ENCODE data around the gene GRB10.
"Not testable (repeated sequence)": the region's sequence is repeated elsewhere in the genome, so short reads cannot be mapped to it uniquely, and the experiment has no call there.

The GRB10 gene

DNA sequence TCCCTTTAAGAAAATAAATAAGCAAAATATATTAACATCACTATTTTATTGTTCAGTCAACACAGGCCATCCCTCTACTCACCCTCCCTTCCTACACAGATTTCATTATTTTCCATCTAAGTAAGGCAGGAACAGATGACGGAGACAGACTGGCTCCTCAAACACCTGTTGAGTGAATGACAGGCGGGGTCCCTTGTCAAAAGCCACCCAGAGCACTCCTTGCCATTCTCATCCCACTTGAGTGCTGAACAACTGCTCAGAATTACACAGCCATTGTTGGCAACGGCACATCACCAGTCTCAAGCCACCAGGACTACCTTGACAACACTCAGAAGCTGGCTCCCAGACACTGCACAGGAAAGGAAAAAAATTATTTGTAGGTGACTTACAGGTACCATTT, 3.3 kb downstream of the GRB10 start:
- DNase-seq (ENCODE audit: low read depth in 2 of 2): no peak

DNA sequence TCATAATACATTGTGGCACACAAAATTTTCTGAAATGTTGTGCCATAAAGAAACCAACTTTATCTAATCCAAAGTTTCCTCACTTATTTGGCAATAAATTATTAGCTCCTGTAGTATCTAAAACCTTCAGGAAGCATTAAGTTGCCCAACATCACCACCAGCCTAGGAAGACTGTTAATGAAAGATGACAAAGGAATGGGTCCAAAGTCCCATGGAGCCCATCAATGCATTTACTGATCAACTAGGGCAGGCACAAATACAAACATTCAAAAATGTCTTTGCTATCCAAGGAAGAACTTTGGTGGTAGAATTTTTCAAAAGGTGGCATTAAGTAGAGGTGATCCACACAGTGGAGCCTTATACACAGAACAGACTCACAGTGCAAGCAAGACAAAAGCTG, 4.5 kb downstream of the GRB10 start:
- no peak for DNase-seq (ENCODE audit: low read depth in 2 of 2)

DNA sequence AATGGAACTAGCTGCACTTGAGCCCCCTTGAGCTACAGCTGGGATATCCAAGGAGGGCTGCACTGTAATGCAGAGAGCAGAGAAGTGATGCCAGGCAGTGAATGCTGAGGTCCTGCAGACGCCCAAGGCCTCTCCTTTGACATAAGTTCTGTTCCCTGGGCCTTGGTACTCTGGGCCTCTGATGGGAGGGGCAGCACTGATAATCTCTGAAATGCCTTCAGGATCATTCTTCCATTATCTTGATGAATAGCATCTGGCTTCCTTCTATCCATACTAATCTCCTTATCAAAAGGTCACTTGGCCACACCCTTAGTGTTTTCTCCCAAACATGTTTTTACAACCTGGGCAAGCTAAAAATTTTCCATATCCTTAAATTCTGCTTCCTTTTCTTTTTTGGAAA, 6.9 kb downstream of the GRB10 start:
- no peak for DNase-seq (ENCODE audit: low read depth in 2 of 2)

DNA sequence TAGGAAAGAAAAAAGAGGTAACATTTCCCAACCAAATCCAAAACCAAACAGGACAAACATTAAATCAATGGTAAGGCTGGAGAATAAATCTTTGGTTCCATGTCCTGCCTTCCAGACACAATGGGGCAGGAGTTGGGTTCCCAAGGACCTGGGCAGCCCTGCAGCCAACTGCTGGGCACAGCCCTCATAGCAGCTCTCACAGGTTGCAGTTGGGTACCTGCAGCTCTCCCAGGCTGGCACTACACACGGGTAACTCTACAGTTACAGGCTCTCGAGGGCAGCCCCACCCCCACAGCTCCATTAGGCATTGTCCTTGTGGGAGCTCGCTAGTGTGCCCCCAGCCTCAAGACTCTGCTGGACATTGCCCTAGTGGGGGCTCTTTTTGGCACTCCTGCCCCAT, 7.5 kb downstream of the GRB10 start:
- DNase-seq (ENCODE audit: low read depth in 2 of 2): no peak

DNA sequence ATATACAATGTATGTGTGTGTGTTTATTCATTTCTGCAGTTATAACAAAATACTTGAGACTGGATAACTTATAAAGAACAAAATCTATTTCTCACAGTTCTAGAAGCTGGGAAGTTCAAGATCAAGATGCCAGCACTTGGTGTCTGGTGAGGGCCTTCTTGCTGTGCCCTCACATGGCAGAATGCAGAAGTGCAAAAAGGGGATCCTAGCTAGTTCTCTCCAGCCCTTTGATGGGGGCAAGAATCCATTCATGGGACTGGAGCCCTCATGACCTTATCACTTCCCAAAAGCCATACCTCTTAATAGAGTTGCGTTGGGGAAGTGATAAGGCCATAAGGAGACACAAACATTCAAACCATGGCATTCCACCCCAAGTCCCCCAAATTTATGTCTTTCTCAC, 8.4 kb downstream of the GRB10 start:
- DNase-seq (ENCODE audit: low read depth in 2 of 2): no peak

DNA sequence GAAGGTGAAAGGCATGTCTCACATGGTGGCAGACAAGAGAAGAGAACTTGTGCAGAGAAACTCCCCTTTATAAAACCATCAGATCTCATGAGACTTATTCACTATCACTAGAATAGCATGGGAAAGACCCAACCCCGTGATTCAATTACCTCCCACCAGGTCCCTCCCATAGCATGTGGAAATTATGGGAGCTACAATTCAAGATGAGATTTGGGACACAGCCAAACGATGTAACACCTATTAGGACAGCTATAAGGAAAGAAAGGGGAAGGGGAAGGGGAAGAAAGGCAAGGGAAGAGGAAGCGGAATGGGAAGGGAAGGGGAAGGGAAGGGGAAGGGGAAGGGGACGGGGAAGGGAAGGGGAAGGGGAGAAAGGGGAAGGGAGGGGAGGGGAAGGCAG, 9.6 kb downstream of the GRB10 start:
- DNase-seq (ENCODE audit: low read depth in 2 of 2): not testable (repeated sequence)

DNA sequence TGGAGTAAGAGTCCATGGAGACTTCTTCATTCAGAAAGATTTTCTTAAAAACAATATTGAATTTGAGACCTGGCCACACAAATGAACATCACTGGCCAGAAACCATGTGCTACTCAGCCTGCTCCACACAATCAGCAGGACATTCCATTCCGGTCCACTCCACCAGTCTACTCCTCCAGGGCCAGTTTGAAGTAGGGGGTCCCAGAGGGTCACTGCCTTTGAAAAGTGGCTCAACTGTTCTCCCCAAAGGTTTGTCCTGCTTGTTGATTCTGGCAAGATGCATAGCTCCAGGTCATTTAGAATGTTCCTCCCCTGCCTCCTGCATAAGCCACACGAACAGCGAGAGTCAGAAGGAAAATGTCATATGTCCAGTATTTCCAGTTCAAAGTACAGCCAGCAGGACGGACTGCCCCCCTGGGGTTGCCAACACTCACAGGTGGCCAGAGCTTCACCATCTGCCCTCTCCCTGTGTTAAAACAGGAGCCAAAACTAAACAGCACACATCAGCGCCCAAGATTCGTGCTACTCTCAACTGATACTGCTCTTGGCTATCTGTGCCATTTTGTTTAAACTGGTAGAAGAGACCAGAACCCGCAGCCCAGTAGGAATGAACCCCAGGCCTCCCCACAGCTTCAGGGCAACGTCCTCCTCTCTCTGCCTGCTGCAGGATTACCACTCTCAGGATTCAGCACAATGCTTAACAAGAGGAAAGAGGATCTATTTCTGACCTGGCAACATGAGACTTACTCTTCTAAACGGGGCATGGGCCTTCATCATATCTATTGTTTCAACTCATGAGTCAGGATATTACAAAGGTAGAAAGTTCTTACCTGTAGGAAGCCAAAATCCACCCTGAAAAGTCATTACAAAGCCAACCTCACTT, 11.3 kb downstream of the GRB10 start:
- DNase-seq (ENCODE audit: low read depth in 2 of 2): no peak

DNA sequence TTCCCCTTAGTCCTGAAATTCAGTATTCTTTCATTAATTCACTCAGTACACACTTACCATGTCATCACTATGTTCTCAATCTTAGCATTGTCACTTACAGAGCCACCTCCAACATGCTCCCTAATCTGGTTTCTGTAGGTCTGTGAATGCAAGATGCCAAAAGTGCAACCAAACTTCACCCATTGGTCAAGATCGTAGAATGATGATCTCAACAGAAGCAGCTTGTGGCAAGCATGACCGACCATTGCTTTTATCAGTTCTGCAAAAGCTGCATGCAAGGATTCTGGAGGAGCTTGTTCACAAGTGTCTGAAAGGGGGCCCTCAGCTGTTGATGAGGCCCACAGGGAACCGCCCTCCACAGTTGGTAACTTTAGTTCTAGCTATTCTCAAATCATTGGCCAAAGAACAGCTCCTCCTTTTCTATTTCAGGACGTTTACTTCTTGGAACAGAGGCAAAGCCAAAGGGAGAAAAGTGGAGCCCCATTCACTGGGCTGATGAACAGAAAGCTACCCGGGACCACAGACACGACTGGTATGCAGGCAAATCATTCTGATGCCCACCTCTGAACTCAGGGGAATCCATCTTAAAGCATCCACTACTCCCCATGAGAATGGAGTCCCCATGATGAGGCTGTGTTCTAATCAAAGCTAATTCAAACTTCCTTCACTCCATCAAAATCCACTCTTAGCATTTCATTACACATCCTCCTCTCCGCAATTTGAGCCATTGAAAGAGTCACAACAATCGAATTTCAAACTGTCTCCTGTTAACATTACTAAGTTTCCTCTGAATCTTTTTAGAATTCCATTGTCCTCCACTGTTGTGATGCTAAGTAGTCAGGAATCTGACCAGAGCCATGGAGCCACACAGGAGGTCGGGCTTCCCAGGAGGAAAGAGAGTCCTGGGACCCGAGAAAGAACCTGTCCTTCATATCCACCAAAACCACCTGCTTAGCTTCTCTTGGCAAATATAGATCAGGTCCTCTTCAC, 13.9 kb downstream of the GRB10 start:
- DNase-seq (ENCODE audit: low read depth in 2 of 2): no peak

DNA sequence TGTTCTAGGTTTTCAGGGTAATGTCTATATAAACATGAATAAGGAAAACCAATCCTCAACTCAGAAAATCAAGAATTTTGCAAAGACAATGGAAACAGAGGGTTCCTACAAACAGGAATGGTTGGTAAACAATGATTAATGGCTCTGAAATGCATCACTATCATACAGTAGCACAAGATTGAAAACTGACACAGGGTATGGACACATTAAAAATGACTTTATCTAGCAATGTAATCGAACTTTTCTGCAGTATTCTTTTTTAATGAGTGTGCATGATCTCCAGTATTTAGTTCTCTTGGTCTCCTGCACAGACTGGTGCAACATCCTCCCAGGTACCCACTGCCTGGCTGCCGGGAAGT, 15.9 kb downstream of the GRB10 start:
- no peak for DNase-seq (ENCODE audit: low read depth in 2 of 2)

DNA sequence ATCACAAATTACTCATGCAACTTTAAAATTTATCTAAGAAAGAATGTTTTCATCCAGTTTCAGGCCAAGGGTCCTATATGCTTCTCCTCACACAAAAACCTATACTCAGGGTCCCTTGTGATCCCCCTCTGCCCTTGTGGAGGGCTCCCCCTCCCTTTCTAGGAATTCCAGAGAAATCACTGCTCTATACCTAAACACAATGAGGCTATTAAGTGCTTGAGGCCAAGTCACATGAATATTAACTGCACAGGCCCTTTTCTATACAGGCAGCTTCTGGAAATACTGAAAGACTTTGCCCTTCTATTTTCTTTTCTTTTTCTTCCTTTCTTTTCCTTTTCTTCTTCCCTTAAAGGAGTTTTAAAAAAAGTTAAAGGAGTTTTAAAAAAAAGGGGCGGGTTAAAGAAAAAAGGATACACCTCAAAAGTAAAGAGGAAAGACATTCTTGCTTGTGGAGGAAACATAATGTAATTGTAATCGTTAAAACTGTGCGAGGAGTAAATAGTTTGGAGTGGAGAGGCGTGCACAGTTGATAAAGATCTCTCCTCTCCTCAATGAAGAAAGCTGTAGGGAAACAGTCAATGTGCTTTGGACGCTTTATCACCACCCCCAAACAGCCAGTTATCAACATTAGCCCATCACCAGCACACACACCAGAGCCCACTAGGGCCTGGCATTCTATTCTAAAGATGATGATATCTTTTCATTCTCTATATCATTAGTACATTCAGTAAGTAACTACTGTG, 16.4 kb downstream of the GRB10 start:
- DNase-seq (ENCODE audit: low read depth in 2 of 2): no peak

DNA sequence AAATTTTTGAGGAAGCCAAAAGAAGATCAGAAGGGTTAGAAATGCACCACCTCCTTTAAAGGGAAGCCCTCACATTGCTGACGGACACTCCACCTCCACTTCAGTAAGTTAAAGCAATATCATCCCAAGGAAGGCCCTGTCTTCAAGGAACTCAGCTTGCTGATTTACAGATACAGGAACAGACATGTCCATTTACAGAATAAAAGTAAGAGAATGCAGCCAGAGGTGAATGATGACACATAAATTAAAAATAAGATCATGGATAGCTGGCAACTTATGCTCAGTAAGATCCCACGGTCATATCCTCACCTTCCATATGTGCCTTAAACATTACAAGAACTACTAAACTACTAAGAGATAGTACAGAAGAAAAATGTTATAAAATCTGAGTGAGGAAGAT, 20.4 kb downstream of the GRB10 start:
- no peak for DNase-seq (ENCODE audit: low read depth in 2 of 2)

DNA sequence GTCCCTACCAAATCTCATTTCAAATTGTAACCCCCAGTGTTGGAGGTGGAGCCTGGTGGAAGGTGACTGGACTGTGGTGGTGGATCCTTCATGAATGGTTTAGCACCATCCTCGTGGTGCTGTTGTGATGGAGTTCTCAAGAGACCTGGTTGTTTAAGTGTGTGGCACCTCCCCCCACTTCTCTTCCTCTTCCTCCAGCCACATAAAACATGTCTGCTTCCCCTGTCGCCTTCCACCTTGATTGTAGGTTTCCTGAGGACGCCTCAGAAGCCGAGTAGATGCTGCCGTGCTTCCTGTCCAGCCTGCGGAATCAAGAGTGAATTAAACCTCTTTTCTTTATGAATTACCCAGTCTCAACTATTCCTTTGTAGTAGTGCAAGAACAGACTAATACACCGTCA, 21.0 kb downstream of the GRB10 start:
- DNase-seq (ENCODE audit: low read depth in 2 of 2): no peak

DNA sequence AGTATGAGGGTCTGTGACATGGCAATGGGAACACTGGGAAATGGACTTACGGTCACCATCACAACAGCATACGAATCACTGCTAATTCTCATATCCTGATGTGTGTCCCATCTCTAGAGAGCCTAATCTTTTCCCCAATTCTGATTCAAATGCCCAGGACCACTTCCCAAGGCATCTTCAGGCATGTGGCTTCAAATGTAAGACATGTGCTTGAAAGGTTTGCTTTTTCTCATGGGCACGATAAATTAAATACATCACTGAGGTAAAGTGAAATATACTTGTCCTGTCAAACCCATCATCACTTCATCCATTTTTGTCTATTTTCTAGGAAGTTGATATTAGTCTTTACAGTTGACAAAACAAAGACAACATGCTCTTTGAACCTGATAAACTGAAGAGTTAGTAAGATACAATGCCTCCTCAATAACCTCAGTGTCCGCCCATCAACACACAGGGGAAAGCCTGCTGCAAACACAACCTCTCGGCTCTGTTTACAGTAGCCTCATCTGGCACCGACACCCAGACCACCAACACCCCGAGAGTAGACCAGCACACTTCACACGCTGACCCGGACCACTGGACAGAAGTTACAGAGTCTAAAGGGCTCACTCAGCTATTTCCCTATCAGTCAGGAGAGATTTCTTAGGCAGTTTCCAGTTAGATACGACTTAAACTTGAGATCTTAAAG, 24.8 kb downstream of the GRB10 start:
- no peak for DNase-seq (ENCODE audit: low read depth in 2 of 2)

DNA sequence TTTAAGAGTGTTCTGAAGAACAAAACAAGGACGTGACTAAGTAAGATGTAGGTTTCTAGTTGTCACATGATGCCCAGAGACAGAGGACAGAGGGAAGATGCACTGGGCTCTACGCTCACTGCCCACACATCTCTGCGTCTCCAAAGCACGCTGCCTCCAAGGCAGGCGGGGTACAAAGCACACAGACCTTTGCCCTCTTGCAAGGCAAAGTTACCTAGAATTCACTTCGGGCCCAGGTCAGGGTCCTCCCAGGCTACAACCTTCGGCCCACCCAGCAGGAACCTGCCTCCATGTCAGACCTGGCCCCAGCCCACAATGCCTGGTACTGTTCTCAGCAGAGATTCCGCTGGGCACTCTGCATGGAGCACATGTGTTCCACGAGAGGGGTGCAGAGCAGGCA, 26.5 kb downstream of the GRB10 start:
- DNase-seq (ENCODE audit: low read depth in 2 of 2): no peak

DNA sequence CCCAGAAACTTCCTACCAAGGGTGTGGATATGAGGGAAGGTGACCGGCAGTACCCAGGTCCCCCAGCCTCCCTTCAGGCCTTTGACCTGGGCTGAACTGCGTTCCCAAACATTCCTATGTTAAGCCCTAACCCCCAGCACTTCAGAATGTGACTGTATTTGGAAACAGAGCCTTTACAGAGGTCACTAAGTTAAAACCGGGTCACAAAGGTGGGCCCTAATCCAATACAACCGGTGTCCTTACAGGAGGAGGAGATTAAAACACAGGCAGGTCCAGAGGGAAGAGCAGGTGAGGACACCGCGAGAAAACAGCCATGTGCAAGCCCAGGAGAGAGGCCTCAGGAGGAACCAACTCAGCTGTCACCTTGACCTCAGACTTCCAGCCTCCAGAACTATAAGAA, 28.0 kb downstream of the GRB10 start:
- no peak for DNase-seq (ENCODE audit: low read depth in 2 of 2)

DNA sequence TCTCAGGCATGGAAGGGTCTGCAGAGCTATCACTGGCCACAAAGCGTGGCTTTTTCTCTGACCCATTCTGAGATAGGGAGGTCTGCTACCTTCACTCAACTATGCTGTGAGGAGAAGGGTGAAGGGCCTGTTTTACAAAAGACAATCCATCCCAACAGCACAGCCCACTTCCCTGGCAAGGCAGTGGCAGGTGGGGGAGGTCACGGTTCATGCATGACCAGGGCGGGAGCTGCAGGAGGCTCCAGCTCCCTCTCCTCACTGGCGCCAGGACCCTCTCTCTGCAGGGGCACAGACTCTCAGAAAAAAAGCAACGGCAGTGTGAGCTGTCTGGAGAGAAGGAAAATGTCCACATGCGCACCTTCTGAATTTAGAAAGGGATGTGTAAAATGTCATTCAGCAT, 28.5 kb downstream of the GRB10 start:
- DNase-seq (ENCODE audit: low read depth in 2 of 2): no peak

DNA sequence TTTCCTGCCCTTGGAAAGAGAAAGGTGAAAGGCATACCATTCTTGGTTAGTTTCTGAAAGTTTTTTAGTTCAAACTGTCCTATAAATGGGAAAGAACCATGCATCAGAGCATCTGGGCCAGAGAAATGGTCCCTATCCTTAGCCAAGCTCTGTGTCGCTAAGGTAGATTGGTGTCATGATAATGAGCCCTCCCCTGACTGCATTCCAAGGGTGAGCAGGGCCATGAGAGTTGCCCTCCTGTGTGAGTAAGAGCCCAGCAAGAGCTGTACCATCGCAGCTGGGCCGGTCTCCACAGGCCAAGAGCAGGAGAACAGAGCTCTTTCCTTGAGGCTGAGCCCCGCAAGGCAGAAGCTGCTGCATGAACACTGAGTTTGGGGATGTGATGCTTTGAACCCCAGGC, 30.3 kb downstream of the GRB10 start:
- no peak for DNase-seq (ENCODE audit: low read depth in 2 of 2)

DNA sequence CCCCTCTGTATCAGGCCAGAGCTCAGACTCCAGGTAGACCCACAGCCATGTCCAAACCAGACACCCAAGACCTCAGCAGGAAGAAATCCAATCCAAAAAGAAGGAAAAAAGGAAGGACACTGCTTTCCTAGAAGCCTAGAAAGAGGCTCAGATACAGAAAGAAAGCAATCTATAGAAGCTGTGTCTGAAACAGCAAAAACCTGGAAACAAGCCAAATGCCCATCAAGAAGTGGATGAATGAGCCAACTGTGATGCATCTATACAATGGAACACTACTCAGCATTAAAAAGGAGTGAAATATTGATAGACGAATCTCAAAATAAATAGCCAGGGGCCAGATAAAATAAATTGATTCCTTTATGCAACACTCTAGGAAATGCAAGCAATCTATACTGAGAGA, 31.6 kb downstream of the GRB10 start:
- DNase-seq (ENCODE audit: low read depth in 2 of 2): no peak

DNA sequence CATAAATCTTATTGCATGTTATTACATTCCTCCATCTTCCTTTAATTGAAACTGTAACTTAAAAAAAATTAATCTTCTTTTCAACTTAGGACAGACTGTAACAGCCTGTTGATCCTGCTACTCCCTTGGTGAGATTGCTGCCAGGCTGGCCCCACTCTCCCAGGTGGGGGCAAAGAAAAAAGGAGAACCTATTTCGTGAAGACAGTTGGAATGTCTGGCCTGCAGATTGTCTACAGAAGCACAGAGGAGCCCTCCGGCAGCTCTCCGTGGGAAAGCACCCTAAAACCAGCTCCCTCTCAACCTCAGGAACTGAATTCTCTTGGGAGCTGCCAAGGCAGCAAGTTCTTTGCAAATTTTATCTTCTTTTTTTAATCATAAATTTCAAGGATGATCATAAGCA, 32.8 kb downstream of the GRB10 start:
- no peak for DNase-seq (ENCODE audit: low read depth in 2 of 2)

DNA sequence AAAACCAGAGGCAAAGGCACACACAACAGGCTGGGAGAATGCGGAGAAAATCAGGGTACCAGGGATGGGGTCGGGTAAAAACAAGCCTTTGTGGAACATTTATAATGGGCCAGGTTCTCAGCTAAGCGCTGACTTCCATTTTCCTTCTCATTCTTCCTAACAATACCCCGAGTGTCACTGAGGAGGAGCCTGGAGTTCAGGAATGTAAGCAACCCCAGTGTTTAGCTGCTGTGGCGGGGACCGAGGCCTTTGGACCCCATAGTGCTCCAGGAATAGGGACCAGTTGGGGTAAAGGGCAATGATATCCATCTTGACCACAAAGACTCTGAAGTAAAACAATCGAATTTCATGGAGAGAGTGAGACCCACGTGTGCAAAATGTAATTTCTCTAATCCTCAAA, 34.2 kb downstream of the GRB10 start:
- no peak for DNase-seq (ENCODE audit: low read depth in 2 of 2)

DNA sequence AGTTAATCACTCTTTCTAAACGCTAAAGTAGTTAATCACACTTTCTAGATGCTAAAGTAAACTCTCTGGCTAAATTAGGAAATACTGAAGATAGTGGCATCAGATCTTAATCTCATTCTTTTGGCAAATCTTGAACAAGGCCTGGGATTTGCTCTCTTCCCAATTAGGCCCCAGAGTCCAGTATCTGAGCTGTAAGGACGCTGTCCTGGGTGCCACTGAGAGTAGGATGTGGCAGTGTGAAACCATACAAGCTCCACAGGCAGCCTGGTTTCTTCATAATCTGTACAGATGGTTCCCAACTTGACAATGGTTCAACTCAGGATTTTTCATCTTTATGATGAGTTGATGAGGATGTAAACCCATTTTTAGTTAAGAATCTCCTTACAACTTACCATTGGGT, 36.9 kb downstream of the GRB10 start:
- no peak for DNase-seq (ENCODE audit: low read depth in 2 of 2)

DNA sequence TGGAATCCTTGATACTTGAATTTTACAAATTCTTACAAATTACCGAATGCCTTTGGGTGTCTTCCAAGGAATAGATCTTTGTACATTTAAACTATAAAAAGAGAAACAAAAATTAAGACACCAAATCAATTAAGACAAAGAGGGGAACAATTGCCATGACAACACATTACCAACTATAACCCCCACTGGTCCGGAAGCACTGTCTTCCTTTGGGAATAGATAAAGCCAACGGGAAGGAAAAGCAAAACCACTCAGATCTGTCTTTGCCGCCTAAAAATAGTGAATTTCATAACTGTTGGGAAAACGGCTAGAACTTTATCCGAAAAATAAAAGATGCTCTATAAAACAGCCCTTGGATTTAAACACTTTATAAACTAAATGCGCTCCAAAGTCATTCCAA, 37.4 kb downstream of the GRB10 start:
- DNase-seq (ENCODE audit: low read depth in 2 of 2): no peak

Data from activated CD8-positive, alpha-beta memory T cell treated with anti-CD3 and anti-CD28 coated beads for 4 hours (primary cell).